Stimulated activated naive CD8-positive, alpha-beta T cell treated with anti-CD3 and anti-CD28 coated beads, Interleukin-15, Interleukin-2, amounts not matched to agents 100 U/mL and 50 U/mL, for 24 hours (primary cell): ENCODE data around the gene SWT1.
"Not testable (repeated sequence)": the region's sequence is repeated elsewhere in the genome, so short reads cannot be mapped to it uniquely, and the experiment has no call there.

Experiments used
- ATAC-seq: fragments of 150-1000 bp; cut with Tn5 transposase; one replicate; pipeline ENCODE4 v1.10.0; 2021
- DNase-seq: peaks from one replicate; pipeline ENCODE4 v3.0.0; 2021

Gene SWT1

DNA sequence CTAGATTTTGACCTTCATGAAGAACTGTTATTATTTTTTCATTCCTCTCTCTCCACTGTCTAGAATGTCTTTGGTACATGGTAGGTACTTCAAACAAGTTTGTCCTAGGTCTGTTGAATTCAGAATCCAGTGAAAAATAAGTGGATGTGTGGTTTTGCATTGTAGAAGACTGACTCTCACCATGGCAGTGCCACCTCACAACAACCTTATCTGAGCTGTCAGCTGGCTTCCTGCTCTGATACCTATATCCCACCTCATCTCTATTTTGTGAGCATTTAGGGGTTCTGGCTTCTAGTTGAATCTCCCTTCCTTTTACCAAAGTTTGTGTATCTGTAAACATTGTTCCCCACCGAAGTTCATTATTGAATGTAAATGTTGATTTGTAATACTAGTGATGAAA, 9.1 kb downstream of the SWT1 start:
- DNase-seq (no peak), ATAC-seq (no peak)

DNA sequence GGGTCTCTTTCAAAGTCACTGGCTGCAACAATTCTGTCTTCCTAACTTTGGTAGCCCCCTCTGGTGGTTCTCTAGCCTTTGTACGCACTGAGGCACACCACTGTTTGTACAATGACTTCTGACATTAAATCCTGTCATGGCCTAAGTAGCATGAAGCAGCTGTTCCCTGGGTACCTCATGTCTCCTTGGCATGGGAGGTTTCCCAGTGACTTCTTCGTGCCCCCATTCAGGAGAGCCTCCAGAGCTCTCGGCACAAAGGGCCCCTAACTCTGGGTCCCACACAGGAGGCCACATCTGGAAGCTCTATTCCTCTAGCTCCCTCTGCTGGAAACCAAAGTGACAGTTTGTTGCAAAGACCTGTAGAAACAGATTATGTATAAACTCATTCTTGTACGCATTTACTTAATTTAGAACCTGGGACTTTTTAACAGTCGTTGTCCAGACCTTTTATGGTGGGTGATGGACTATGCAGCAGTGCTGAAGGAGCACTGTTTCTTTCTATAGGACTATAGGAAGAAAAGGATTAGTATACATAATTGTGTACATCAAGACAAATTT, 13.4 kb downstream of the SWT1 start:
- peak; percentile 80 for ATAC-seq
- peak; percentile 38 for DNase-seq

DNA sequence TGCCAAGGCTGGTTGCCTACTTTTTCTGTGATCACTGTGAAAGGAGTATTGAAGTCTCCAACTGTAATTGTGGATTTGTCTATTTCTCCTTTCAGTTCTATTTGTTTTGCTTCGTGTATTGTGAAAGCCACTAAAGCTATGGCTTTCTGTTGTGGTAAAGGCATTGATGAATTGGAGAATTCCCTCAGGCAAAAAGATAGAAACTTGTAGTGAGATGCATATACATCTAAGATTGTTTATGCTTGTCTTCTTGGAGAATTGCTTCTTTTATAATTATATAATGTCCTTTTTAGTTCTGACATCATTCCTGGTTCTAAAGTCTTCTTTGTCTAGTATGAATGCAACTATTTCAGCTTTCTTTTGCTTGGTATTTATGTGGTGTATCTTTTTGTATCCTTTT, 36.8 kb downstream of the SWT1 start:
- DNase-seq (no peak), ATAC-seq (no peak)

DNA sequence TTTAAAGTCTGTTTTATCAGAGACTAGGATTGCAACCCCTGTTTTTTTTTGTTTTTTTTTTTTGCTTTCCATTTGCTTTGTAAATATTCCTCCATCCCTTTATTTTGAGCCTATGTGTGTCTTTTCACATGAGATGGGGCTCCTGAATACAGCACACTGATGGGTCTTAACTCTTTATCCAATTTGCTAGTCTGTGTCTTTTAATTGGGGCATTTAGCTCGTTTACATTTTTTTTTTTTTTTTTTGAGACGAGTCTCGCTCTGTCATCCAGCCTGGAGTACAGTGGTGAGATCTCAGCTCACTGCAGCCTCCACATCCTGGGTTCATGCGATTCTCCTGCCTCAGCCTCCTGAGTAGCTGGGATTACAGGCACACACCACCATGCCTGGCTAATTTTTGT, 41.7 kb downstream of the SWT1 start:
- not testable (repeated sequence) for ATAC-seq, DNase-seq

DNA sequence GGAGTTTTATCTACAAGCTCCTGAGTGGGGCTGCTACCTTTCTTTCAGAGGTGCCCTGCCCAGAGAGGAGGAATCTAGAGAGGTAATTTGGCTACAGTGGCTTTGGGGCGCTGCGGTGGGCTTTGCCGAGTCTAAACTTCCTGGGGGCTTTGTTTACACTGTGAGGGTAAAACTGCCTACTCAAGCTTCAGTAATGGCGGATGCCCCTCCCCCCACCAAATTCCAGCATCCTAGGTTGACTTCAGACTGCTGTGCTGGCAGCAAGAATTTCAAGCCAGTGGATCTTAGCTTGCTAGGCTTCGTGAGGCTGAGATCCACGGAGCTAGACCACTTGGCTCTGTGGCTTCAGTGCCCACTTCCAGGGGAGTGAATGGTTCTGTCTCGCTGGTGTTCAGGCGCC, 43.9 kb downstream of the SWT1 start:
- no peak for ATAC-seq
- no peak for DNase-seq

DNA sequence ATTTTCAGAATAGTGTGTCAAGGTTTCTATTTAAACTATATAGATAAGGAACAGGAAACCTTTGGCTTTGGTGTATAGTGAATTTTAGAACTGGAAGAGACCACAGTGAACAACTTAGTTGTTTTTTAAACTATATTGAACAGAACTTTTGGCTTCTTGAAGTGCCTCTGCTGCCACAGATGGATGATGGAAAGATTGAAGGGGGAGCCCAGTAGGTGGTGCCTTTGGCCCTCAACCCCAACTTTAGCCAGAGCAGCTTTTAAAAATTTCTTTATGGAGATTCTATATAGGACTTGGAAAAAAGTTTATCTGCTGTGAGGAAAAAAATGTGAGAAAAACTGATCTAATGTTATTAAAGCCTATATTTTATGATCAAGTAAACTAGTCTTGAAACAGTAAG, 50.2 kb downstream of the SWT1 start:
- no peak for DNase-seq
- ATAC-seq = no peak

DNA sequence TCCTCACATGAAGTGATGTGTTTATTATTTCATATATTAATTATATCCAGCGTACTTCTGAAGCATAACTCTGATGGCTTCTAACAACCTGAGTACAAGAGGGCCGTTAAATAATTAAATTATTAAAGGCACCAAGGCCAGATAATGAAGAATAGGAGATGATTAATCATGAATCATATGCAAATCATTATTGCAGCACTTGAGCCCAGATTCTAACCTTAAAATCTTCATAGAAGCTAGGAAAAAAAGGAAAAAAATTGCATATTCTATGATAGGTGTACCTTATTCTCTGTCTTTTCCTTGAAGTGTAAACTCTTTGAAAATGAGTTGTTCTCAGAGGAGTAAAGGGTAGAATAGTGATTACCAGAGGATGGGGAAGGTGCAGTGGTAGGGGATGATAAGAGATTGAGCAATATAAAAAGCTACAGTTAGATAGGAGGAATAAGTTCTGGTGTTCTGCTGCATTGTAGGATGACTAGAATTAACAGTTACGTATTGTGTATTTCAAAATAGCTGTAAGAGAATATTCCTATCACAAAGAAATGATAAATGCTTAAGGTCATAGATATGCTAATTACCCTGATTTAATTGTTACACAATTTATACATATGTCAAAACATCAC, 51.1 kb downstream of the SWT1 start:
- ATAC-seq (no peak), DNase-seq (no peak)

DNA sequence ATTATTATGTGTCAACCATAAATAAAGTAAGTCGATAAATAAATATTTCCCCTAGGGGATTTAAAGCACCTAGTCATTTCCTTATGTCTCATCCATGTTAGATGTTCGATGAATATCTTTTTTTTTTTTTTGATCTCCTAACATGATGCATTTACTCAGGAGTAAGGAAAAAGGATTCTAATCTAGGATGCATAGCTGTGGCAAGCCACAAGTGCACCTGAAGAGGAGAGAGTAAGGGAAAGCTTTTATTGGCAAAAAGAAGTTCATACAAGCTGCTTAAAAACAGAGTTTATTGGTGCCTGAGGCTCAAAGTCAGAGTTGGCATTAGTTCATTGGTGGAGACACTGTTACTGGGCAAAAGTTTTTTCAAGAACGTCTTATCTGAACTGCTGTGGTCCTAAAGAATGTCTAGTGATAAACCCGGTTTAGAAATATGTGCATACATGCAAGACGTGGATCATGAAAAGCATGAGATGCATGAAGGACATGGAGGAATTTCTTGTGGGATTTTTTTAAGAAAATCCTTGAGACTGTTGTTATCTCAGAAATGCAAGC, 51.7 kb downstream of the SWT1 start:
- ATAC-seq (no peak), DNase-seq (no peak)

DNA sequence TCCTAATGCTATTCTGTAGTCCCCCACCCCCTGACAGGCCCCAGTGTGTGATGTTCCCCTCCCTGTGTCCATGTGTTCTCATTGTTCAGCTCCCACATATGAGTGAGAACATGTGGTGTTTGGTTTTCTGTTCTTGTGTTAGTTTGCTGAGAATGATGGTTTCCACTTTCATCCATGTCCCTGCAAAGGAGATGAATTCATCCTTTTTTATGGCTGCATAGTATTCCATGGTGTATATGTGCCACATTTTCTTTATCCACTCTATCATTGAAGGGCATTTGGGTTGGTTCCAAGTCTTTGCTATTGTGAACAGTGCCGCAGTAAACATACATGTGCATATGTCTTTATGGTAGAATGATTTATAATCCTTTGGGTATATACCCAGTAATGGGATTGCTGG, 52.4 kb downstream of the SWT1 start:
- not testable (repeated sequence) for ATAC-seq, DNase-seq

DNA sequence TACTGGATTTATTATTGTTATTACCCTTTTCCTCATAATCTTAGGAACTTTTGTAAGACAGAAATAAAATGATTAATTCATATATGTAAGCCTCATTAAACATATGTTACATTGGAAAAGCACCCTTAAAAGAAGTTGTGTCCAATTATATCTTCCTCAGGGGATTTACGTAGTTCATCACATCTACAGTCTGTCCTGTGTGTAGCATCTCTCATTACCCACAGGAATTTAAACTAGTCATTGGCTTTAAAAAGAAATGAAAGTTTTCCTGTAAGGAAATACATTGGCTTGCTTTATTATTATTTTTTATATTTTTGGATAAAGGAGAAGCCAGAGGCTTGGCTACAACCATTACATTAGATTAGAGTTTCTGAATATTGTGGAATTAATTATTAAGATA, 56.1 kb downstream of the SWT1 start:
- DNase-seq = no peak
- ATAC-seq = no peak

DNA sequence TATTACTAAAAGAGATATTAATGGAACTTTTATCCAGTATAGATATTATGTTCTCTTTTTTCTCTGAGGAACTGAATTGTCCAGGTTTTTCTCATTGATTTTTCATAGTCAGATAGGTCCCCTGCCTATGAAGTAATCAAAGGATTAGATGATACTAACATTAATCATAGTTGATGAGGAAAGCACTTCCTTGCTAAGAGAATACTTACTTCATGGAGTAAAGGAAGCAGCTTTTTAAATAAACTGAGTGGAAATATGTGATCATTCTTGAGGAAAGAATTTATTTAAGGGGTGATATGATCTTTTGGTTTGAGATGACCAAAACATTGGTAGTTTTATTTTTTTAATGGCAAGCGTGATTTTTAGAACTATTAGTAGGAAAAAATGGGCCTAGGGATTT, 58.9 kb downstream of the SWT1 start:
- no peak for DNase-seq
- no peak for ATAC-seq

DNA sequence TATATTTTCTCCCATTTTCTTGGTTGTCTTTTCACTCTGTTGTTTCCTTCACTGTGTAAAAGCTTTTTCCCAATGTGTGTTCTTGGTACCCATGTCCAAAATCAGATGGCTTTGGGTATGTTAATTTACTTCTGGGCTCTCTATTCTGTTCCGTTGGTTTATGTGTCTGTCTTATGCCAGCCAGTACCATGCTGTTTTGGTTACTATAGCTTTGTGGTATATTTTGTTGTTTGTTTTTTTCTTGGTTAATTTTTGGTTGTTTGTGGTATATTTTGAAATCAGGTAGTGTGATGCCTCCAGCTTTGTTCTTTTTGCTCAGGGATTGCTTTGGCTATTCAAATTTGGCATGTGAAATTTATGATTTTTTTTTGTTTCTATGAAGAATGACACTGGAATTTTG, 67.2 kb downstream of the SWT1 start:
- ATAC-seq = no peak
- no peak for DNase-seq

DNA sequence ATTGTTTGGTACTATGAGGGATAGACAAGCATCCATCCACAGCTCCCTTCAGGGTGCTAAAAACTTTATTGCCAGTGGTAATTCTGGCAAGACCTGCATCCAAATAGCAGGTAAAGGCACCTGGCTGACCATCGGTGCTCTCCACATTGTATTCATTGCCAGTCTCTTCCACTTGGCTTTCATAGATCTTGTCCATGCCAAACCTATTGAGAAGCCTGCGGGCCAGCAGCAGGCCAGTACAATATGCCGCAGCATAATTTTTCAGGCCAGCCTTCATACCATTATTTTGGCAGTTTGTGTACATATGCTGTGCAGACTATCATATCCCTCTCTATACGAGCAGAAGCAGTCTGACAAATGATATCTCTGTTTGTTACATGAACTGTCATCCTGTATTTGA, 70.2 kb downstream of the SWT1 start:
- DNase-seq (no peak), ATAC-seq (no peak)

DNA sequence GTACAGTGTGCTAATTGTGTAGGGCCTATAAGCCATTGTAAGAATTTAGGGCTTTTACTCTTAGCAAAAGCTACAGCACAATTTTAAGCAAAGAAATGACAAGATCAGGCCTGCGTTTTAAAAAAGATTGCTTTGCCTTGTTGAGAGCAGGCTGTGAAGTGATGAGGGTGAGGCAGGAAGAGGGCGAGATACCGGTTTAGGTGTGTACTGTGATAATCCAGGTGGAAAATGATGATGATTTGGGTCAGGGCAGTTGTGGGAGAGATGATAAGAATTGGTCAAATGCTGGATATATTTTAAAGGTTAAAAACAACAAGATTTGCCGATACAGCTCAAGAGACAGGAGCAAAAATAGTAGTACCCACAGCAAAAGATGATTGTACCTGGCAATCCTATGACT, 72.0 kb downstream of the SWT1 start:
- ATAC-seq = no peak
- no peak for DNase-seq

DNA sequence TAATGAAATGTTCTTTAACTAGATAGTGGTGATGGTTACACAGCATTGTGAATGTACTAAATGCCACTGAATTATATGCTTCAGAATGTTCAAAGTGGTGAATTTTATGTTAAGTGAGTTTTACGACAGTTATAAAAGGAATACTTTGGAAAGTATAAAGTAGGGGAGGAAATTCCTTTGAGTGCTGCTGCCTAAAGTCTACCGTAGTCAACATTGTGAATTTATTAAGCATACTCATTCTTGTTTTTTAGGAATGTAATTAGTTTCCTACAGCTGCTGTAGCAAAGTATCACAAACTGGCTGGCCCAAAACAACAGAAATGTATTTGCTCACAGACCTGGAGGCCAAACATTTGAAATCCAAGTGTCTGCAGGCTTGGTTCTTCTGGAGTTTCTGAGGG, 73.0 kb downstream of the SWT1 start:
- ATAC-seq (no peak), DNase-seq (no peak)

DNA sequence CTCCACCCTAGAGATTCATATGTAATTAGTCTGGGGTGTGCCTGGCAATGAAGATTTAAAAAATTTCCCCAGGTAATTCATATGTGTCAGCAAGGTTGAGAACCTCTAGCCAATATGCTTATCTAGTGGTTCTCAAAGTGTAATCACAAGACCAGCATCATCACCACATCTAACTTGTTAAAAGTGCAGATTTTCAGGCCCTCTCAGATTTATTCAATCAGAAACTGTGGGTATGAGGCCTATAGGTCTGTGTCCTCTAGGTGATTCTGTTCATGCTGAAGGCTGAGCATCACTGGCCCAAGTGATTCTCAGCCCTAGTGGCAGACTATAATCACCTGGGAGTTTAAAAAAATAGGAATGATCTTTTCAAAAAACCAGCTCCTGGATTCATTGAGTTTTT, 75.9 kb downstream of the SWT1 start:
- DNase-seq (no peak), ATAC-seq (no peak)

DNA sequence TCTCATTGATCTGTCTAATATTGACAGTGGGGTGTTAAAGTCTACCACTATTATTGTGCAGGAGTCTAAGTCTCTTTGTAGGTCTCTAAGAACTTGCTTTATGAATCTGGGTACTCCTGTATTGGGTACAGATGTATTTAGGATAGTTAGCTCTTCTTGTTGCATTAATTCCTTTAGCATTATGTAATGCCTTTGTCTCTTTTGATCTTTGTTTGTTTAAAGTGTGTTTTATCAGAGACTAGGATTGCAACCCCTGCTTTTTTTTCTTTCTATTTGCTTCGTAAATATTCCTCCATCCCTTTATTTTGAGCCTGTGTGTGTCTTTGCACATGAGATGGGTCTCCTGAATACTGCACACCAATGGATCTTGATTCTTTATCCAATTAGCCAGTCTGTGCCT, 77.2 kb downstream of the SWT1 start:
- not testable (repeated sequence) for DNase-seq, ATAC-seq

DNA sequence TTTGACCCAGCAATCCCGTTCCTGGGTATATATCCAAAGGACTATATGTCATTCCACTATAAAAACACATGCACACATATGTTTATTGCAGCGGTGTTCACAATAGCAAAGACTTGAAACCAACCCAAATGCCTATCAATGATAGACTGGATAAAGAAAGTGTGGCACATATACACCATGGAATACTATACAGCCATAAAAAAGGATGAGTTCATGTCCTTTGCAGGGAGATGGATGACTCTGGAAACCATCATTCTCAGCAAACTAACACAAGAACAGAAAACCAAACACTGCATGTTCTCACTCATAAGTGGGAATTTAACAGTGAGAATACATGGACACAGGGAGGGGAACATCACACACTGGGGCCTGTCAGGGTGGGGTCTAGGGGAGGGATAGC, 80.2 kb downstream of the SWT1 start:
- not testable (repeated sequence) for DNase-seq

DNA sequence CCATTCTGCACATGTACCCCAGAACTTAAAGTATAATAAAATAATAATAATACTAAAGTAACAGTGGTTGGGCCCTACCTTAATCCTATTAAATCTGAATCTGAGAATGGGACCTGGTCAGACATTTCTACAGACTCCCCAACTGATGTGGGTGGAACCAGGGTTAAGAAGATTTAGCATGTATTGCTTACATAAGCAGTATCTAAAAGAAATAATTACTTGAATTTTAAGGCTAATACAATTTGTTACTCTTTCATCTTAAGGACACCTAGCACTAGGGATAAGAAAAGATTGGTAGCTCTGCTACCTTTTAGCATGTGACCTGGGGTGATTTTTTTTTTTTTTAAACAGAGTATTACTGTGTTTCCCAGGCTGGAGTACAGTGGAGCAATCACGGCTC, 80.7 kb downstream of the SWT1 start:
- ATAC-seq = no peak
- no peak for DNase-seq

More for the DNA sequence above, 80.2 kb downstream of the SWT1 start:
- ATAC-seq = not testable (repeated sequence)

DNA sequence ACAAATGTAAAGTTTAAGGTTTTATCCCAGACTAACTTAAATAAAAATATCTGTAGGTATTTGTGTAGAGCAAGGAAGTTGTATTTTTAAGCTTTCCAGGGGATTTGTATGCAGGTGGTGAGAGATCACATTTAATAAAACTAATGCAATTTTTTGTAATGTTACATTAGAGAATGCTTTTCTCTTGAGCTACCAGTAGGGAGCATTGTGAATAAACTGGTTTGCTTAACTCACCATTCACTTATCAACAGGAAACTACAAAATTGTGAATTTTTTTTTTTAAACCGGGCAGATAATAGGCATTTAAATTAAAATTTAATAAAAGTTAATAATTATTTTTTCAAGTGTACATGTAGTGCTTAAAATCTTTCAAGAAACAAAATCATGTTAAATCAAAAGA, 81.5 kb downstream of the SWT1 start:
- DNase-seq (no peak), ATAC-seq (no peak)

DNA sequence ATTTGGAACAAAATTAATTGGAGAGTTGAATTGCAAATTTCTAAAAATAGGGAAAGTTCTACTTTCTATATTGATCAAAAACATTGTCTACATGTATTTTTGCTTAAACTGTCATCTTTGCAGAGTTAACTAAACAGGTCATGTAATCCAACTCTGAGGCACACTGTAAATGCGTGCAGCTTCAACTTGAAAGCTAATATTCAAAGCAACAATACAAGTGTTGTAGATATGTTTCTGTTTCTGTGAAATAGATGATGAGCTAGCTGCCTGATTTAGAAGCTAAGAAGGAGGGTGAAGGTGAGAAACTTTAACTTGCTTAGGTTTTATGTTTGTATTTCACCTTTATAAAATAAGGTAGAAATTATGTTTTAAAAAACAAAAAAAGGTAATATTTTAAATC, 82.9 kb downstream of the SWT1 start:
- ATAC-seq (no peak), DNase-seq (no peak)

DNA sequence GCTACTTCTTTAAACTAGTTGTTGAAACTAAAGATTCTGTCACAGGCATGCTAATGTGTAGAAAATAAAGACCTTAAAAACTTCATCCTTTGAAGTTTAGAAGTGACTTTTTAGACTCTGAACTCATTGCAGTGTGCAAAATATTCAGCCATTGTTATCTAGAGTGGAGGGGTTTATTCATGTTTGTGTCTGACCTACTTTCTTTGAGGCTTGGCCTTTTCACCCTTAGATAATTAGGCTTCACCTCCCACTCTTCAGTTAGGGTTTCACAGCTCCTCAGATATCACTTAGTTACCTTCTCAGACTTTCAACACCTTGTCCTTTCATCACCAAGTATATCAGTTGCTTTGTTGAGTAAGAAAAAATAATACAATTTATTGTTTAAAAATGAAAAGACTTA, 84.2 kb downstream of the SWT1 start:
- no peak for DNase-seq
- no peak for ATAC-seq

DNA sequence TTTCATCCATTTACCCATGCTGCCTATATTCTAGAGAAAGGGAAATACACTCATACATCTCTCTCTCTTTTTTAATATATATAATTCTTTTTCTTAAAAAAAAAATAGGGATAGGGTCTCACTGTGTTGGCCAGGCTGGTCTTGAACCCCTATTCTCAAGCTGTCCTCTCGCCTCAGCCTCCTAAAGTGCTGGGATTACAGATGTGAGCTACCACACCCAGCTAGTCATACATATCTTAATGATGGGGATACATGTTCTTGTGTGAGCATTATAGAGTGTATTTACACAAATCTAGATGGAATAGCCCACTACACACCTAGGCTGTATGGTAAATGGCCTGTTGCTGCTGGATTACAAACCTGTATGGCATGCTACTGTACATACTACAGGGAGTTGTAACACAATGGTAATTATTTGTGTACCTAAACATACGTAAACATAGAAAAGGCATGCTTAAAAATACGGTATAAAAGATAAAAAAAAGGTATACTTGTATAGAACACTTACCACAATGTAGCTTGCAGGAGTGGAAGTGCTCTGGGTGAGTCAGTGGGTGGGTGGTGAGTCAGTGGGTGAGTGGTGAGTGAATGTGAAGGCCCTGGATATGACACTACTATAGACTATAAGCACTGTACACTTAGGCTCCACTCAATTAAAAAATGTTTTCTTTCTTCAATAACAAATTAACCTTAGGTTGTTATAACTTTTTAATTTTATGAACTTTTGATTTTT, 87.2 kb downstream of the SWT1 start:
- peak; percentile 99 for ATAC-seq
- DNase-seq = peak; percentile 40

DNA sequence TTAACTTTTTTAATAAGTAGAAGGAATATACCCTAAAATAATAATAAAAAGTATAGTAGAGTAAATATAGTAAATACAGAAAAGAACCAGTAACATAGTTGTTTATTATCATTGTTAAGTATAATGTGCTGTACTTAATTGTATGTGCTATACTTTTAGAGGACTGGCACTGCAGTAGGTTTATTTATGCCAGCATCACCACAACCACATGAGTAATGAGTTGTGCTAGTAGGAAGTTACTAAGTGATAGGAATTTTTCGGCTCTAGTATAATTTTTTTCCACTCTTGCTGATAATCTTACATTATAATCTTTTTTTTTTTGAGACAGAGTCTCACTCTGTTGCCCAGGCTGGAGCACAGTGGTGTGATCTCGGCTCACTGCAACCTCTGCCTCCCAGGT, 88.5 kb downstream of the SWT1 start:
- ATAC-seq (no peak), DNase-seq (no peak)
